IMR-90 (cell line): Measurements from ENCODE around the gene TPSD1. TPM values are rescaled to one million over a fixed set of nuclear protein-coding genes. Genes with fewer than 3 reads are reported as not detected.
"Not testable (repeated sequence)": the region's sequence is repeated elsewhere in the genome, so short reads cannot be mapped to it uniquely, and the experiment has no call there.

ENCODE experiments used
- ATAC-seq: fragments of 200-7000 bp; cut with Tn5 transposase; 2 replicates; pipeline ENCODE4 v1.9.1; 2020; ENCODE audit warnings: low read depth, mild to moderate bottlenecking, moderate library complexity
- BruUV-seq: library from RNA; stranded (reverse); fragments of 400-500 nt; replicated peaks from 2 replicates; lab custom pipeline; 2021; lab: Mats Ljungman, UMichigan
- CTCF ChIA-PET: fragments of 300-600 bp; formaldehyde crosslinking; extraction: SDS; loops from one replicate; lab custom pipeline; 2021; ENCODE audit warnings: antibody characterized with exemption; lab: Yijun Ruan, JAX
- POLR2A ChIA-PET: fragments of 300-600 bp; sonication (Branson Sonifier 250); formaldehyde crosslinking; loops from one replicate; lab custom pipeline; 2022; ENCODE audit warnings: antibody characterized with exemption; ENCODE audit not compliant: unreplicated experiment; lab: Charles Lee
- DNase-seq: peaks from one replicate; pipeline ENCODE4 v3.0.0; 2013
- H2AFZ ChIP-seq: replicated peaks from 2 replicates; pipeline ENCODE3; 2013; ENCODE audit warnings: low read length, mild to moderate bottlenecking; ENCODE audit not compliant: poor library complexity
- H2AK5ac ChIP-seq: 2 replicates; pipeline ENCODE4 v1.6.1; 2013; ENCODE audit warnings: low read depth, low read length, inconsistent platforms
- H2AK9ac ChIP-seq: replicated peaks from 2 replicates; pipeline ENCODE3; 2013; ENCODE audit warnings: mild to moderate bottlenecking, low read depth, low read length, moderate library complexity; ENCODE audit not compliant: poor library complexity
- H2BK120ac ChIP-seq: 2 replicates; pipeline ENCODE4 v1.6.1; 2013; ENCODE audit warnings: low read depth, low read length, inconsistent platforms
- H2BK15ac ChIP-seq: 3 replicates; pipeline ENCODE4 v1.6.1; 2013; ENCODE audit warnings: low read depth, low read length, inconsistent platforms
- H2BK20ac ChIP-seq: 2 replicates; pipeline ENCODE4 v1.6.1; 2013; ENCODE audit warnings: low read depth, mild to moderate bottlenecking, inconsistent platforms, low read length, moderate library complexity
- H2BK5ac ChIP-seq: 2 replicates; pipeline ENCODE4 v1.6.1; 2013; ENCODE audit warnings: mild to moderate bottlenecking, low read depth, low read length, inconsistent platforms; ENCODE audit not compliant: poor library complexity, severe bottlenecking
- H3K14ac ChIP-seq: replicated peaks from 2 replicates; pipeline ENCODE4 v1.6.1; 2013; ENCODE audit warnings: low read depth, low read length, inconsistent platforms
- H3K18ac ChIP-seq: 2 replicates; pipeline ENCODE4 v1.6.1; 2013; ENCODE audit warnings: low read depth, low read length, control low read depth
- H3K23ac ChIP-seq: 2 replicates; pipeline ENCODE4 v1.6.1; 2013; ENCODE audit warnings: low read depth, low read length, inconsistent platforms
- H3K27ac ChIP-seq: 2 replicates; pipeline ENCODE4 v1.5.1; 2013; ENCODE audit warnings: mild to moderate bottlenecking, control low read depth, low read length; ENCODE audit not compliant: insufficient read depth
- H3K27me3 ChIP-seq: 2 replicates; pipeline ENCODE4 v1.6.1; 2013; ENCODE audit warnings: low read length; ENCODE audit not compliant: control insufficient read depth, insufficient read depth
- H3K36me3 ChIP-seq: 2 replicates; pipeline ENCODE4 v1.6.1; 2013; ENCODE audit warnings: low read length, mixed read lengths; ENCODE audit not compliant: control insufficient read depth, insufficient read depth
- H3K4ac ChIP-seq: 2 replicates; pipeline ENCODE4 v1.6.1; 2013; ENCODE audit warnings: low read depth, low read length, inconsistent platforms
- H3K4me1 ChIP-seq: 2 replicates; pipeline ENCODE4 v1.6.1; 2013; ENCODE audit warnings: low read length, mixed read lengths; ENCODE audit not compliant: control insufficient read depth, insufficient read depth
- H3K4me2 ChIP-seq: 2 replicates; pipeline ENCODE4 v1.6.1; 2013; ENCODE audit warnings: low read depth, mild to moderate bottlenecking, control low read depth, low read length, moderate library complexity
- H3K4me3 ChIP-seq: 2 replicates; pipeline ENCODE4 v1.5.1; 2013; ENCODE audit warnings: low read depth, mild to moderate bottlenecking, control low read depth, low read length, moderate library complexity; ENCODE audit not compliant: insufficient read depth
- H3K56ac ChIP-seq: 2 replicates; pipeline ENCODE4 v1.6.1; 2013; ENCODE audit warnings: low read length, inconsistent platforms; ENCODE audit not compliant: insufficient read depth; ENCODE audit errors: extremely low read depth
- H3K79me1 ChIP-seq, 2 experiments: 2 replicates each; pipeline ENCODE4 v1.6.1; 2013; ENCODE audit warnings: low read length in 2 of 2, inconsistent platforms in 1 of 2, low read depth in 1 of 2
- H3K9ac ChIP-seq: 2 replicates; pipeline ENCODE4 v1.6.1; 2013; ENCODE audit warnings: low read depth, low read length, control low read depth
- H3K9me1 ChIP-seq: 2 replicates; pipeline ENCODE4 v1.6.1; 2013; ENCODE audit warnings: low read length, inconsistent platforms; ENCODE audit not compliant: insufficient read depth
- H3K9me3 ChIP-seq: 2 replicates; pipeline ENCODE4 v1.6.1; 2013; ENCODE audit warnings: low read length; ENCODE audit not compliant: control insufficient read depth, insufficient read depth
- H4K20me1 ChIP-seq: 2 replicates; pipeline ENCODE4 v1.6.1; 2013; ENCODE audit warnings: low read length, inconsistent platforms; ENCODE audit not compliant: insufficient read depth
- H4K5ac ChIP-seq: 2 replicates; pipeline ENCODE4 v1.6.1; 2013; ENCODE audit warnings: mild to moderate bottlenecking, low read depth, low read length, control low read depth
- H4K8ac ChIP-seq, 2 experiments: 2 replicates each; pipeline ENCODE4 v1.6.1; 2013; ENCODE audit warnings: low read depth in 2 of 2, low read length in 2 of 2, control low read depth in 1 of 2, inconsistent platforms in 1 of 2
- H4K91ac ChIP-seq: 2 replicates; pipeline ENCODE4 v1.6.1; 2013; ENCODE audit warnings: low read depth, low read length, inconsistent platforms; ENCODE audit not compliant: insufficient read depth
- WGBS, 2 experiments: methylation state at CpG; one replicate each; pipeline versions ENCODE4 v1.1.5 to v1.1.7; 2013; ENCODE audit warnings: missing lambda C conversion rate in 2 of 2; ENCODE audit not compliant: insufficient read length in 1 of 2; ENCODE audit errors: extremely low coverage in 2 of 2; 5-methylcytosine and 5-hydroxymethylcytosine counted together
- dilution Hi-C: fragments of 300-500 bp; cut with HindIII; formaldehyde crosslinking; loops from one replicate; pipeline ENCODE4 v1.14.3; 2018; ENCODE audit warnings: low sequenced_read_pairs; ENCODE audit not compliant: unreplicated experiment
- in situ Hi-C: fragments of 300-500 bp; cut with MboI; formaldehyde crosslinking; loops from 3 replicates; pipeline ENCODE4 v1.14.3; 2019; ENCODE audit warnings: low sequenced_read_pairs, inconsistent platforms, mixed read lengths
- intact Hi-C: fragments of 100-400 bp; cut with micrococcal nuclease; formaldehyde crosslinking; loops from 2 replicates; pipeline ENCODE4 v1.10.0; 2022
- polyA plus RNA-seq, 3 experiments: library from polyadenylated mRNA; depleted of rRNA; stranded (reverse); fragments of >200 nt; gene quantifications; 2 replicates each; pipeline ENCODE4 v1.2.3, GENCODE V29; 2012; ENCODE audit warnings: low replicate concordance in 1 of 3
- total RNA-seq: library from RNA; depleted of rRNA; stranded (reverse); fragments of >200 nt; gene quantifications from 2 replicates; pipeline ENCODE4 v1.2.3, GENCODE V29; 2012

TPSD1 gene
- total and polyA plus RNA-seq, 2 of the 4 experiments (the other 2 are of a cell fraction): not detected

GRCh38 chr16:1253701-1254364 is 2.0 kb upstream of the TPSD1 start:
- H3K4me1 ChIP-seq, H3K4ac ChIP-seq, H3K9ac ChIP-seq, DNase-seq, H2BK5ac ChIP-seq, H3K18ac ChIP-seq, H2BK20ac ChIP-seq, H3K27me3 ChIP-seq, intact Hi-C loops, H3K9me3 ChIP-seq, H3K23ac ChIP-seq, H4K8ac ChIP-seq, H2AK9ac ChIP-seq, dilution Hi-C loops, H4K5ac ChIP-seq, H2AK5ac ChIP-seq, H4K91ac ChIP-seq, H3K56ac ChIP-seq, CTCF ChIA-PET, H3K79me1 ChIP-seq, POLR2A ChIA-PET, H4K20me1 ChIP-seq, in situ Hi-C loops, H2AFZ ChIP-seq, H3K36me3 ChIP-seq, H2BK15ac ChIP-seq, H3K9me1 ChIP-seq, H2BK120ac ChIP-seq, BruUV-seq, H3K14ac ChIP-seq, H3K27ac ChIP-seq, H3K4me2 ChIP-seq, H3K4me3 ChIP-seq: not testable (repeated sequence)
- peak; percentile 67 for ATAC-seq
- no CpG with 5 or more reads among the region's 47 CpGs for WGBS, 2 experiments

DNA sequence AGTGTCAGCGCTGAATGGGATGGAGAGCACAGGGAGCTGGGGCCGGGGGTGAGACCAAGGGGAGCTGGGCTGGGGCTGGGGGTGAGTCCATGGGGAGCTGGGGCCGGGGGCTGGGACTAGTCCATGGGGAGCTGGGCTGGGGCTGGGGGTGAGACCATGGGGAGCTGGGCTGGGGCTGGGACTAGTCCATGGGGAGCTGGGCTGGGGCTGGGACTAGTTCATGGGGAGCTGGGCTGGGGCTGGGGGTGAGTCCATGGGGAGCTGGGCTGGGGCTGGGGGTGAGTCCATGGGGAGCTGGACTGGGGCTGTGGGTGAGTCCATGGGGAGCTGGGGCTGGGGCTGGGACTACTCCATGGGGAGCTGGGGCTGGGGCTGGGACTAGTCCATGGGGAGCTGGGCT is 1.0 kb upstream of the TPSD1 start:
- no CpG with 5 or more reads among the region's 3 CpGs for WGBS, 2 experiments
- H2BK15ac ChIP-seq, BruUV-seq, in situ Hi-C loops, H3K56ac ChIP-seq, H2AK9ac ChIP-seq, H3K79me1 ChIP-seq, DNase-seq, H2BK5ac ChIP-seq, H3K9me1 ChIP-seq, CTCF ChIA-PET, H4K8ac ChIP-seq, H2AK5ac ChIP-seq, H3K36me3 ChIP-seq, ATAC-seq, H3K9me3 ChIP-seq, H3K4me3 ChIP-seq, POLR2A ChIA-PET, dilution Hi-C loops, H4K91ac ChIP-seq, H4K5ac ChIP-seq, H3K23ac ChIP-seq, H3K4me1 ChIP-seq, H3K18ac ChIP-seq, intact Hi-C loops, H2AFZ ChIP-seq, H3K14ac ChIP-seq, H3K4me2 ChIP-seq, H4K20me1 ChIP-seq, H3K27ac ChIP-seq, H3K4ac ChIP-seq, H3K9ac ChIP-seq, H2BK20ac ChIP-seq, H2BK120ac ChIP-seq: not testable (repeated sequence)
- peaks cover 12% of the 10 kb centered on the region for H3K27me3 ChIP-seq
